GM21447 (cell line): ENCODE results near the gene DRAM1.

Experiments used
- ATAC-seq: cut with Tn5 transposase; IDR thresholded peaks from one replicate; pipeline ENCODE4 v1.9.1; 2021; ENCODE audit not compliant: unreplicated experiment

The DRAM1 gene

GRCh38 chr12:101876861-101877805 lies at the start of gene DRAM1:
Gene DRAM1 (plus strand): TSS chr12:101877580. CDS start chr12:101877790, 210 bp downstream.
- peak; percentile 73 for ATAC-seq

- no peak for ATAC-seq
Measured at GRCh38 chr12:101828463-101829196, 48.8 kb upstream of the DRAM1 start.

GRCh38 chr12:101829639-101830366 lies 47.6 kb upstream of the DRAM1 start:
- peak; percentile 16 for ATAC-seq

- peak; percentile 89 for ATAC-seq
Measured at GRCh38 chr12:101830367-101831325, 46.7 kb upstream of the DRAM1 start, which contains the start of gene GNPTAB. Gene GNPTAB (minus strand): TSS chr12:101830959. CDS start chr12:101830675, 284 bp downstream.

- ATAC-seq, result no peak
Measured at GRCh38 chr12:101832030-101832429, 45.4 kb upstream of the DRAM1 start.

- peak; percentile 74 for ATAC-seq
Measured at GRCh38 chr12:101838628-101839323, 38.6 kb upstream of the DRAM1 start.

- ATAC-seq, result peak; percentile 43
Measured at GRCh38 chr12:101839324-101840283, 37.8 kb upstream of the DRAM1 start.

- no peak for ATAC-seq
Measured at GRCh38 chr12:101841069-101841468, 36.3 kb upstream of the DRAM1 start.

- ATAC-seq, result no peak
Measured at GRCh38 chr12:101845137-101845711, 32.2 kb upstream of the DRAM1 start.

- no peak for ATAC-seq
Measured at GRCh38 chr12:101847325-101847724, 30.1 kb upstream of the DRAM1 start.

GRCh38 chr12:101850199-101850598 lies 27.2 kb upstream of the DRAM1 start:
- no peak for ATAC-seq

- ATAC-seq, result no peak
Measured at GRCh38 chr12:101852998-101853397, 24.4 kb upstream of the DRAM1 start.

GRCh38 chr12:101854747-101855146 lies 22.6 kb upstream of the DRAM1 start:
- peak; percentile 40 for ATAC-seq

- no peak for ATAC-seq
Measured at GRCh38 chr12:101855364-101855884, 22.0 kb upstream of the DRAM1 start.

- no peak for ATAC-seq
Measured at GRCh38 chr12:101855976-101856375, 21.4 kb upstream of the DRAM1 start.

- ATAC-seq, result peak; percentile 26
Measured at GRCh38 chr12:101856614-101857013, 20.8 kb upstream of the DRAM1 start.

GRCh38 chr12:101857043-101857558 lies 20.3 kb upstream of the DRAM1 start:
- ATAC-seq, result peak; percentile 52
